Measurements from ENCODE around the gene SLC25A21. TPM values are rescaled to one million over a fixed set of nuclear protein-coding genes. Genes with fewer than 3 reads are reported as not detected.

The SLC25A21 gene
- total and polyA plus RNA-seq, 2 experiments from 2014 or later = 10.6 to 12.1 TPM

- ATAC-seq (no peak), DNase-seq (ENCODE audit: low spot score) (no peak)
- Mint-ChIP-seq H3K27ac (no peak overlapping the region), H3K4me1 (peaks cover 10% of the 10 kb centered on the region; the same call in 2 of the 3 replicates), H3K36me3 (ENCODE audit: low read depth) (no peaks in the 10 kb centered on the region), H3K9me3 (no peaks in the 10 kb centered on the region), H3K4me3 (no peak overlapping the region), H3K27me3 (ENCODE audit: insufficient read depth, low read depth, poor library complexity) (peaks cover 1% of the 10 kb centered on the region)
- no peaks in the 10 kb centered on the region for H3K27me3 ChIP-seq (ENCODE audit: insufficient read depth)
- no peak overlapping the region for H2AFZ ChIP-seq
- H3F3A ChIP-seq (replicated peaks; ENCODE audit: low read depth) = no peaks in the 10 kb centered on the region
- H3K9me2 ChIP-seq (ENCODE audit: insufficient read depth) = no peaks in the 10 kb centered on the region
- no peaks in the 10 kb centered on the region for H3K79me2 ChIP-seq (replicated peaks; ENCODE audit: insufficient read depth)
- TF ChIP-seq POLR2AphosphoS5 (IDR thresholded peaks at IDR 0.05; ENCODE audit: low read depth) = no peak
- TF ChIP-seq, protein P1, sequence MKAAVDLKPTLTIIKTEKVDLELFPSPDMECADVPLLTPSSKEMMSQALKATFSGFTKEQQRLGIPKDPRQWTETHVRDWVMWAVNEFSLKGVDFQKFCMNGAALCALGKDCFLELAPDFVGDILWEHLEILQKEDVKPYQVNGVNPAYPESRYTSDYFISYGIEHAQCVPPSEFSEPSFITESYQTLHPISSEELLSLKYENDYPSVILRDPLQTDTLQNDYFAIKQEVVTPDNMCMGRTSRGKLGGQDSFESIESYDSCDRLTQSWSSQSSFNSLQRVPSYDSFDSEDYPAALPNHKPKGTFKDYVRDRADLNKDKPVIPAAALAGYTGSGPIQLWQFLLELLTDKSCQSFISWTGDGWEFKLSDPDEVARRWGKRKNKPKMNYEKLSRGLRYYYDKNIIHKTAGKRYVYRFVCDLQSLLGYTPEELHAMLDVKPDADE (IDR thresholded peaks at IDR 0.05) = no peak
- TF ChIP-seq CTCF (conservative IDR thresholded peaks at IDR 0.05; ENCODE audit: low read depth in 2 of 2) = no peak
- no peak for TF ChIP-seq ZNF114 (CRISPR knock-in tag; IDR thresholded peaks at IDR 0.05)
- TF ChIP-seq, protein P2, sequence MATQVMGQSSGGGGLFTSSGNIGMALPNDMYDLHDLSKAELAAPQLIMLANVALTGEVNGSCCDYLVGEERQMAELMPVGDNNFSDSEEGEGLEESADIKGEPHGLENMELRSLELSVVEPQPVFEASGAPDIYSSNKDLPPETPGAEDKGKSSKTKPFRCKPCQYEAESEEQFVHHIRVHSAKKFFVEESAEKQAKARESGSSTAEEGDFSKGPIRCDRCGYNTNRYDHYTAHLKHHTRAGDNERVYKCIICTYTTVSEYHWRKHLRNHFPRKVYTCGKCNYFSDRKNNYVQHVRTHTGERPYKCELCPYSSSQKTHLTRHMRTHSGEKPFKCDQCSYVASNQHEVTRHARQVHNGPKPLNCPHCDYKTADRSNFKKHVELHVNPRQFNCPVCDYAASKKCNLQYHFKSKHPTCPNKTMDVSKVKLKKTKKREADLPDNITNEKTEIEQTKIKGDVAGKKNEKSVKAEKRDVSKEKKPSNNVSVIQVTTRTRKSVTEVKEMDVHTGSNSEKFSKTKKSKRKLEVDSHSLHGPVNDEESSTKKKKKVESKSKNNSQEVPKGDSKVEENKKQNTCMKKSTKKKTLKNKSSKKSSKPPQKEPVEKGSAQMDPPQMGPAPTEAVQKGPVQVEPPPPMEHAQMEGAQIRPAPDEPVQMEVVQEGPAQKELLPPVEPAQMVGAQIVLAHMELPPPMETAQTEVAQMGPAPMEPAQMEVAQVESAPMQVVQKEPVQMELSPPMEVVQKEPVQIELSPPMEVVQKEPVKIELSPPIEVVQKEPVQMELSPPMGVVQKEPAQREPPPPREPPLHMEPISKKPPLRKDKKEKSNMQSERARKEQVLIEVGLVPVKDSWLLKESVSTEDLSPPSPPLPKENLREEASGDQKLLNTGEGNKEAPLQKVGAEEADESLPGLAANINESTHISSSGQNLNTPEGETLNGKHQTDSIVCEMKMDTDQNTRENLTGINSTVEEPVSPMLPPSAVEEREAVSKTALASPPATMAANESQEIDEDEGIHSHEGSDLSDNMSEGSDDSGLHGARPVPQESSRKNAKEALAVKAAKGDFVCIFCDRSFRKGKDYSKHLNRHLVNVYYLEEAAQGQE (IDR thresholded peaks at IDR 0.05; ENCODE audit: unreplicated experiment) = no peak
- H3K36me3 ChIP-seq (ENCODE audit: insufficient read depth) = no peaks in the 10 kb centered on the region
- H4K20me1 ChIP-seq (replicated peaks; ENCODE audit: insufficient read depth) = no peaks in the 10 kb centered on the region
- H3K4me3 ChIP-seq = no peak overlapping the region
- H3K27ac ChIP-seq (ENCODE audit: low read depth) = no peak overlapping the region
- no peak overlapping the region for H3K4me2 ChIP-seq
- no peaks in the 10 kb centered on the region for H3K4me1 ChIP-seq (ENCODE audit: insufficient read depth)
These were observed 79.0 kb downstream of the SLC25A21 start for GRCh38 chr14:37093364-37093763.

GRCh38 chr14:37091651-37092050 lies 80.8 kb downstream of the SLC25A21 start:
- no peaks in the 10 kb centered on the region for H3K36me3 ChIP-seq (ENCODE audit: insufficient read depth)
- ATAC-seq (no peak), DNase-seq (ENCODE audit: low spot score) (no peak)
- H3K9me2 ChIP-seq (ENCODE audit: insufficient read depth) = no peaks in the 10 kb centered on the region
- H3K4me3 ChIP-seq = no peak overlapping the region
- H4K20me1 ChIP-seq (replicated peaks; ENCODE audit: insufficient read depth) = no peaks in the 10 kb centered on the region
- H3K4me1 ChIP-seq (ENCODE audit: insufficient read depth) = no peaks in the 10 kb centered on the region
- no peaks in the 10 kb centered on the region for H3K79me2 ChIP-seq (replicated peaks; ENCODE audit: insufficient read depth)
- H2AFZ ChIP-seq = no peak overlapping the region
- Mint-ChIP-seq H3K4me3 (no peak overlapping the region), H3K27me3 (ENCODE audit: insufficient read depth, low read depth, poor library complexity) (peaks cover 1% of the 10 kb centered on the region), H3K9me3 (no peaks in the 10 kb centered on the region), H3K4me1 (peaks cover 10% of the 10 kb centered on the region; the same call in 2 of the 3 replicates), H3K27ac (no peak overlapping the region), H3K36me3 (ENCODE audit: low read depth) (no peaks in the 10 kb centered on the region)
- no peak overlapping the region for H3K4me2 ChIP-seq
- no peaks in the 10 kb centered on the region for H3K27me3 ChIP-seq (ENCODE audit: insufficient read depth)
- H3K27ac ChIP-seq (ENCODE audit: low read depth) = no peak overlapping the region
- no peaks in the 10 kb centered on the region for H3F3A ChIP-seq (replicated peaks; ENCODE audit: low read depth)
- TF ChIP-seq CTCF (conservative IDR thresholded peaks at IDR 0.05; ENCODE audit: low read depth in 2 of 2) (no peak), NANOG (IDR thresholded peaks at IDR 0.05; ENCODE audit: borderline replicate concordance) (no peak), STAT1 (IDR thresholded peaks at IDR 0.05; ENCODE audit: unreplicated experiment) (no peak), POLR2AphosphoS5 (IDR thresholded peaks at IDR 0.05; ENCODE audit: low read depth) (no peak), EZH2 (IDR thresholded peaks at IDR 0.05; ENCODE audit: low read depth, unreplicated experiment) (no peak), ZNF114 (CRISPR knock-in tag; IDR thresholded peaks at IDR 0.05) (no peak), ZNF331 (CRISPR knock-in tag; IDR thresholded peaks at IDR 0.05; ENCODE audit: low read depth) (no peak), CREB1 (CRISPR knock-in tag; IDR thresholded peaks at IDR 0.05; ENCODE audit: low read depth) (no peak)
- TF ChIP-seq, protein P2 (IDR thresholded peaks at IDR 0.05; ENCODE audit: unreplicated experiment) = no peak
- TF ChIP-seq, protein P1 (IDR thresholded peaks at IDR 0.05) = no peak

Measured in GM23338 (cell line).